GM12864 (cell line): ENCODE results near the gene INS.
"Not testable (repeated sequence)": the region's sequence is repeated elsewhere in the genome, so short reads cannot be mapped to it uniquely, and the experiment has no call there.

Experiments used
- DNase-seq: peaks from one replicate; pipeline ENCODE4 v3.0.0-alpha.2; 2011; ENCODE audit warnings: low read depth
- H3K4me3 ChIP-seq: 2 replicates; pipeline ENCODE4 v1.5.1; 2011; ENCODE audit warnings: mild to moderate bottlenecking, low read depth, low read length, control low read depth
- TF ChIP-seq, protein P1 (sequence below): IDR thresholded peaks from 2 replicates; pipeline ENCODE4 v1.5.1; 2011; ENCODE audit warnings: low read depth, mild to moderate bottlenecking, moderate library complexity, low read length, control low read depth, inconsistent platforms; ENCODE audit errors: missing control alignments

INS gene

DNA sequence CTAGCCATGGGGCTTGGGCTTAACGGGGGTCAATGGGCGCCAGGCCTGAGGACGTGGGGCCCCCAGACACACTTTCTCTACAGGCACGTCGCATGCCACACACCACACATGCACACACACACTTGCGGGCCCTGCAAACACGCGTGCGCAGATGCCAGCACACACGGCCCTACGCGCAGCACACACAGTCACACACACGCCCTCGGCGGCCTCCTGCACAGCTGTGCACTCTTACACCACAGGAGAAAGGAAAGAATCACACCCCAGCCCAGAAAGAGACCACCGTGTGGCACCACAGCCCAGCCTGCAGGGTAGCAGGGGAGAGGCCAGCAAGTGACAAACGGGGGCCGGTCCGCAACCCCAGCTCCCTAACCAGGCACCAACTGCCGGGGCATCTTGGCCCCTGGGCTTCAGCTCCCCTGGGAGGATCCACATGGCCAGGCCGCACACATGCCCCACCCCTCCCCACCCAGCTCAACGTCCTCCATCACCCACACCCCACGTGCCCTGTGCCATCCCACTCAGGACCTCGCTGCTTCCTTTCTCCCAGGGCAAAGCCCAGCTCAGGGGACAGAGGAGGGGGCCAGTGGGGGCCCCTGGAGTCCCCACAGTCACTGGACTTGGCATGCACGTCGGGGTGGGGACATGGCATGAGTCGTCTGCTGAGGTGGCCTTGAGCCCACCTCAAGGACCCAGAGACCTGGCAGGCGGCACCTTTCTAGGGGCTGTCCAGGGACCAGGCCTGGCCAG lies 36.9 kb upstream of the INS start:
- no peak for DNase-seq
- H3K4me3 ChIP-seq: no peak overlapping the region
- TF ChIP-seq, protein P1, sequence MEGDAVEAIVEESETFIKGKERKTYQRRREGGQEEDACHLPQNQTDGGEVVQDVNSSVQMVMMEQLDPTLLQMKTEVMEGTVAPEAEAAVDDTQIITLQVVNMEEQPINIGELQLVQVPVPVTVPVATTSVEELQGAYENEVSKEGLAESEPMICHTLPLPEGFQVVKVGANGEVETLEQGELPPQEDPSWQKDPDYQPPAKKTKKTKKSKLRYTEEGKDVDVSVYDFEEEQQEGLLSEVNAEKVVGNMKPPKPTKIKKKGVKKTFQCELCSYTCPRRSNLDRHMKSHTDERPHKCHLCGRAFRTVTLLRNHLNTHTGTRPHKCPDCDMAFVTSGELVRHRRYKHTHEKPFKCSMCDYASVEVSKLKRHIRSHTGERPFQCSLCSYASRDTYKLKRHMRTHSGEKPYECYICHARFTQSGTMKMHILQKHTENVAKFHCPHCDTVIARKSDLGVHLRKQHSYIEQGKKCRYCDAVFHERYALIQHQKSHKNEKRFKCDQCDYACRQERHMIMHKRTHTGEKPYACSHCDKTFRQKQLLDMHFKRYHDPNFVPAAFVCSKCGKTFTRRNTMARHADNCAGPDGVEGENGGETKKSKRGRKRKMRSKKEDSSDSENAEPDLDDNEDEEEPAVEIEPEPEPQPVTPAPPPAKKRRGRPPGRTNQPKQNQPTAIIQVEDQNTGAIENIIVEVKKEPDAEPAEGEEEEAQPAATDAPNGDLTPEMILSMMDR: no peak

DNA sequence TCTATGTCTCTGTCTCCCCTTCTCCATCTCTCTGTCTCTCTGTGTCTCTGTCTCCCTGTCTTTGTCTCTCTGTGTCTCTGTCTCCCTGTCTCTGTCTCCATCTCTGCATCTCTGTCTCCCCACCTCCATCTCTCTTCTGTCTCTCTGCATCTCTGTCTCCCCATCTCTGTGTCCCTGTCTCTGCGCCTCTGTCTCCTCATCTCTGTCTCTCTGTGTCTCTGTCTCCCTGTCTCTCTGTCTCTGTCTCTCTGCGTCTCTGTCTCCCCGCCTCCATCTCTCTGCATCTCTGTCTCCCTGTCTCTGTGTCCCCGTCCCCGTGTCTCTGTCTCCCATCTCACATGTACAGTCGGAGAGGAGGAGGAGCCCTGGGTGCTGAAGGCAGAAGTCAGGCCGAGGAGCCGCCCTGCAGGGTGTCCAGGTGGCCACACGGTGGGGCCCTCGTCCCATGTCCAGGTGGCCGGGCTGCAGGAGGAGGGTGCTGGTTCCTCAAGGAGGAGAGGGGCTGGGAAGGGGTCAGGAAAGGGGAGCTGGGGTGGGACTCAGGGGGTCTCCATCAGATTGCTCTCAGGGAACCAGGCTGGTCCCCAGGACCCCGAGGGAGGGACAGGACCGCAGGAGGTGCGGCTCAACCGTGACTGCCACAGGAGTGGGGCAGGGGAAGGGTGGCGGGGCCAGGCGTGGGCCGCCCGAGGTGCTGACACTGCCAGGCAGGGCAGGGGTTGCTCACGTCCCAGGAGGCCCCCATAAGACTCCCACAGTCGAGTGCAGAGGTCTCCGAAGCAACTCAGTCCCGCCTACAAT lies 36.2 kb upstream of the INS start:
- no peak overlapping the region for H3K4me3 ChIP-seq
- DNase-seq: no peak
- TF ChIP-seq, protein P1: peak; percentile 82

DNA sequence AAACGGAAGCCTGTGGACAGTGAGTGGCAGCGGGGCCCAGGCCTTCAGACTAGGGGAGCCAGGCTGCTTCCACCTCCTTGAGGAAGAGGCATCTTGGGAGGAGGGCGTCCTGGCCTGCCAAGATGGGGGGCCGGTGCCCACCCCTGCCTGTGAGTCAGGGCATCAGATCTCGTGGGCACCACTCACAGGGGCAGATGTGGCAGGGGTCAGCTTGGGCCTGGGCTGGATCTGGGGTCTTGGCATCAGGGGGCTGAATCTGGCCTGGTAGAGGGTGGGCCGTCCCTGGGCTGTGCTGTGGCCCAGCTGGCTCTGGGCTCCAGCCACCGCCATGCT lies 34.7 kb upstream of the INS start:
- no peak for DNase-seq
- no peak overlapping the region for H3K4me3 ChIP-seq
- TF ChIP-seq, protein P1: no peak

DNA sequence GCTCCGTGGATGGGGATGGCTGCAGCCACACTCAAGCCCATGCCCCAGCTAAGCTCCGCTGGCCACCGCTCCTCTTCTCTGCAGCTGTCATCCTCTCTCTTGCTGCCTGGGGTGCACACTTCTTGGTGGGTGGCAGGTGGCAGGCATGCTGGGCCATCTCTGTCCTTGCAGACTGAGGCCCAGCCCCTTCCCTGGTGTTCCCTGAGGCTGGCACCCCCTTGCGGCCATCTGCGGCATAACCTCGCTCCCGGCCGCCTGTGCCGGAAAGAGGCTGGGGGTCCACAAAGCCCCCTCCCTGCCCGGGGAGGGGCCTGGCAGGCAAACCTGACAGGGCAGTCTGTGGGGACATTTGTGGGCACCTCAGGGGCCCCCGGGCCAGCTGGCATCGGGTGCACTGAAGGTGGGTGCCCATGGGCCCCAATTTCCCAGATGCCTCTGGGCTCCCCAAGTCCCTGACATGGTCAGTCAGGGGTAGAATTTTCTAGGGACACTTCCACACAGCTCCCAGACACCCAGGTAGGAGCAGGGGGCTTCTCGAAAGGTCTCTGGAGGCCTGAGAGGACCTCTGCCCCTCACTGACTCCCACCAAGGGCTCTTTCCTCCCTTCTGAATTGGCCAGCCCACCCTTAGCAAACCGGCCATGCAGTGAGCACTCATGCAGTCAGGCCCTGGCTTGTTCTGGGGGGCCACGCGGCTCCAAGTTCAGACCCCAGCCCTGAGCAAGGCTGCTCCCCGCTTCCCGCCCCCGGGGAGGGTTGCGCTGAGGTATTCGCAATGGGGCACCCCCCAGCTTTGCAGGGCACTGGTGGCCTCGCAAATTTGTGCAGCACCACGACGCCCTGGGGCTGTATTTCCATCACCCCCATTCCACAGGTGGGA lies 34.1 kb upstream of the INS start:
- TF ChIP-seq, protein P1: peak; percentile 91
- H3K4me3 ChIP-seq: no peak overlapping the region
- no peak for DNase-seq

DNA sequence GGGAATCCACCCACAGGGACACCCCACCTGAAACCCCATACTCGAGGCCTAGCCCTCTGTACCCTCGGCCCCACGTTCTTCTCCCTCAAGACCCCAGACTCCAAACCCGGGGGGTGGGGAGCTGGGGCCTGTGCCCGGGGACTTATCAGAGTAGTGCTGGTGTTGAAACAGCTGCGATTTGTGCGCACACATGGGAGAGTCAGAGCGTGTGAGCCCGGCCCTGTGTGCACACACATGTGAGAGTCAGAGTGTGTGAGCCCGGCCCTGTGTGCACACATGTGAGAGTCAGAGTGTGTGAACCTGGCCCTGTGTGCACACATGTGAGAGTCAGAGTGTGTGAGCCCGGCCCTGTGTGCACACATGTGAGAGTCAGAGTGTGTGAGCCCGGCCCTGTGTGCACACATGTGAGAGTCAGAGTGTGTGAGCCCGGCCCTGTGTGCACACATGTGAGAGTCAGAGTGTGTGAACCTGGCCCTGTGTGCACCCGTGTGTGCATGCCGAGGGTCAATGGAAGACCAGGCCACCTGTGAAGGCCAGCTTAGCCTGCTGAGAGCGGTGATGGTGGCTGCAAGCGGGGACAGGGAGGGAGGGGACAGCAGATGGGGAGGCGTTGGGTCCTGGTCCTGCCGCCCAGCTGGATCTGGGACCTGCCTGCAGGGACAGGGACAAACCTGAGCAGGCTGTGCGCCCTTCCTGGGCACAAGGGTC lies 33.0 kb upstream of the INS start:
- DNase-seq, H3K4me3 ChIP-seq: not testable (repeated sequence)

DNA sequence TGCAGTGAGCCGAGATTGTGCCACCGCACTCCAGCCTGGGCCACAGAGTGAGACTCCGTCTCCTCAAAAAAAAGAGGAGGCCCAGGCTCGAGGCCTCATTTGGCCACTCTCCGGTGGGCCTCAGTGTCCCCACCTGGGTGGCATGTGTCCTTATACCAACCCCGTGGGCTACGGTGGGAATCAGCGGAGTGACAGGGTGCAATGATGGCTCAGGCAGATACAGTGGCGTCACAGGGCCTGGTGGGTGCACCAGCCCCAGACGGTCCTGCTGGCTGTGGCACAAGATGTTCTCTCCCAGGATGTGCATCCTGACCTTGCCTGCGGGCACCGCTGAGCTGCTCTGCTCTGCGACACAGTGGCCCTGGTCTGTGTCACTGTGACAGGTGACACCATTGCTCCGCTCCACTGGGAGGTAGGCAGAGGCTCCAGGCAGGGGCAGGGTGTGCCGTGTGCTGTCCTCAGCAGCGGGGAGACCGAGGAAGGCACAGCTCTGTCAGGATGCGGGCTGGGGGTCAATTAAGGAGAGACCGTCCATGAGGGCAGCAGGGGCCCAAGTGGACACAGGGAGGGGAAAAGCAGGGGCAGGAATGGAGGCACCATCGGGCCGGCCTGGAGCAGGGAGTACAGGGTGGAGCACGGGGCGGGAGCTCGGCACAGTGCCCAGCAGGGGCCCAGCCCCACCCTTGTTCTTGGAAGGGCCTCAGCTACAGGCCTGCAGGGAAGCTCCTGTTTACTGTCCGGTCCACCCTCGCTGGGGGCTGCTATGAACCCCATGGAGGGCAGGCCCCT lies 32.3 kb upstream of the INS start:
- H3K4me3 ChIP-seq: no peak overlapping the region
- TF ChIP-seq, protein P1: no peak
- DNase-seq: no peak
